NCI-H748 (cell line): ENCODE results near the gene CCDC102B.
"Not testable (repeated sequence)": the region's sequence is repeated elsewhere in the genome, so short reads cannot be mapped to it uniquely, and the experiment has no call there.

Experiments
- DNase-seq: peaks from one replicate; lab custom pipeline; 2025; ENCODE audit not compliant: unreplicated experiment; lab: John Stamatoyannopoulos, UW

CCDC102B gene

GRCh38 chr18:68965817-68966216 is 167.9 kb downstream of the CCDC102B start:
- DNase-seq = no peak

DNA sequence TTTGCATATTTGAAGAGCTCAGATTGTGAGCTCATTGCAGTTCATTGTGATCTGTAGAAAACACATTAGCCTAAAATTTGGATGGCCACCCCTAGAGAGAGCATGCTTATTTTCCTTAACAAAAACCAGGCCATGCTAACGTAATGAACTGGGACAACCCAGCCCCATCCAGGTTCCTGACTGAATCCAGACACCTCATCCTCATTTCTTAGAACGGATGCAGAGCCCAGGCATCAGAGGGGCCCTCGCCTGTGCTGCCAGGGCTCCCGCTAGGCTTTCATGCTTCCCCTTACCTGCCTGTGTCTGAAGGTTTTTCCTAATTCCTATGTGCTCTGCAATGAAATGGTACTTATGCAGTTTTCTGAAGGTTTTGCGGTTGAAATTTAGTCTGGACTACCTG is 171.1 kb downstream of the CCDC102B start:
- DNase-seq = no peak

GRCh38 chr18:68972176-68972575 is 174.3 kb downstream of the CCDC102B start:
- no peak for DNase-seq

DNA sequence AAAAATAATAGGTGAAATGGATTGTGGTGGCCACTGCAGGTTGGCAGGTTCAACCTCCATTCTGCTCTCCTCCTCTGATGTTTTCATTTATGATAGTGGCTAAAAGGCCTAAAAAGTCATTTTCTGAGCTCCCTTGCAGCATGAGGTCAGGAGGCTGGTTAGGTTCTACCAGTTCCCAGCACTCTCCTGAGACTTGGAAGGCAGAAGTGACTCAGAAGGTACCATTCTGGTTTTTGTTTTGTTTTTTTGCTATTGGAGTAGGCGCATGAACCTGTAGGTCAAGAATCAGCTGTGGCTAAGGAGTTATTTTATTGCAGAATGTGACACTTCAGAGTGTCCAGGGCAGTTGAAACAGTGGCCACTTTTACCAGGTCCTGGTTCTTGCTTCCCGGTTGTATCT is 181.9 kb downstream of the CCDC102B start:
- DNase-seq = no peak

DNA sequence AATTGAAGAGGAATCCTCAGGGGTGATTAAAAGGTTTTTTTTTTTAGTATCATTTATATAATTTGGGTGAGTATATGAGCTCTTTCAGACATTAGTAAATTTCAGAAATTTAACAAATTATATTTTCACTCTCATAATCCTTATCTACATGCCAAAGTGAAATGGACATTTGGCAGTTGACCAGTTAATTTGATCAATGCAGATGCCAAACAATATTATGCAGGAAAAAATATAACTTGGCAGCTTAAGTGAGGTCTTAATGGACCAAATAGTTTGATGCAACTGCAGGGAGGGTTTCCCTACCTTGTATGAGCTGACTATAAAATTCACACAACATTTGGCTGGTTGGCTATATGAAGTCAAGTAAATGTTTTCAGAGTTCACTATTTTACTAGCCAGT is 185.2 kb downstream of the CCDC102B start:
- DNase-seq = no peak

GRCh38 chr18:68984342-68984741 is 186.5 kb downstream of the CCDC102B start:
- DNase-seq = no peak

DNA sequence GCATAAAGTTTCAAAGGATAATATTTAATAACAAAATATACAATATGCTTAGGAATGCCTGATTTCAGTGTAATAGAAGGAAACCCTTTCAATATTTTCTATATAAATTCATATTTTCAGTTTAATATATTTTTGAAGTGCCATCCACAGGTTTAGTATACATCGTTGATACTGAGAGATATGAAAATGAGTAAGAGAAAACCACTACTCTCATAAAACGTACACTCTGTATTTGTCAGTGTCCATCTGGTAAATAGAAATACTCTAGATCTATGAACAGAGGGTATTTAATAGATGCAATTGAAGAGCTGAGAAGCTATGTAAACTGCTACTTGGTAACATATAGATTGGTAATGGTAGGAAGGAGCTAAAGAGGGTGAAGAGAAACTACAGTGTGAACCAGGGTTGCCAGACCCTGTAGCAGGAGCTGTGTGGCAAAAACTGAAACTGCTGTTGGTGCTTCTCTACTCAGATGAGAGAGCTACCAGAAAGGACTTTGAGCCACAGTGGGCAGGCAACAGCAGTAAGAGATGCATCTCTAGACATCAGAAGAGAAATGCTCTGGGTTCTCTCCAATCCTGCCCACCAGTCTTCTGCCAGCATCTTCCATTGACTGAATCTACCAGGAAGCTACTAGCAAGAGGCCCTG is 187.4 kb downstream of the CCDC102B start:
- no peak for DNase-seq

GRCh38 chr18:68991286-68991685 is 193.4 kb downstream of the CCDC102B start:
- DNase-seq = no peak

GRCh38 chr18:68992719-68993482 is 195.0 kb downstream of the CCDC102B start:
- no peak for DNase-seq

DNA sequence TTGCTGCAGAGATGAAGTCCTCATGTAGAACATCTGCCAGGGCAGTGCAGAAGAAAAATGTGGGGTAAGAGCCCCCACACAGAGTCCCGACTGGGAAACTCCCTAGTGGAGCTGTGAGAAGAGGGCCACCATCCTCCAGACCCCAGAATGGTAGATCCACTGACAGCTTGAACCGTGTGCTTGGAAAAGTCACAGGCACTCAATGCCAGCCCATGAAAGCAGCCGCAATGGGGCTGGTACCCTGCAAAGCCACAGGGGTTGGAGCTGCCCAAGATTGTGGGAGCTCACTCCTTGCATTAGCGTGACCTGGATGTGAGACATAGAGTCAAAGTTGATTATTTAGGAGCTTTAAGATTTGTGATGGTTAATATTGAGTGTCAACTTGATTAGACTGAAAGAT is 197.8 kb downstream of the CCDC102B start:
- DNase-seq = no peak

- no peak for DNase-seq
These were observed 200.0 kb downstream of the CCDC102B start for GRCh38 chr18:68997845-68998244.

- no peak for DNase-seq
These were observed 202.5 kb downstream of the CCDC102B start for GRCh38 chr18:69000366-69000765.

DNA sequence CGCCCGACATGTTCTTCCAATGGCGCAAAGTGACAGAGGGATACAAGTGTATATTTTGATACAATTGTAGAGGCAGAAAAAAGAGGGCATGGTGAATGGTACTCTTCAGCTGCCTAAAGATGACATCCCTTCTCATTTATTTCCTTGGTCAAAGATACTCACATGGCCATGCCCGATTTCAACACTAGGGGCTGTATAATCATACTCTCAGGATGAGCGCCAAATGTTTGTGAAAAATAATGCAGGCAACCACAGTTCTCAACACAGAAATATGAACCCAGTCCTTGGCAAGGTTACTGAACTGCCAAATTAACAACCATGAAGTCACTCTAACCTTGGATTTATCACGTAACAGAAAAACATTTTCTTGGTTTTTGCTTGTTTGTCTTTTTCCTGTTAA is 204.4 kb downstream of the CCDC102B start:
- no peak for DNase-seq

GRCh38 chr18:69006212-69006611 is 208.3 kb downstream of the CCDC102B start:
- DNase-seq = not testable (repeated sequence)

DNA sequence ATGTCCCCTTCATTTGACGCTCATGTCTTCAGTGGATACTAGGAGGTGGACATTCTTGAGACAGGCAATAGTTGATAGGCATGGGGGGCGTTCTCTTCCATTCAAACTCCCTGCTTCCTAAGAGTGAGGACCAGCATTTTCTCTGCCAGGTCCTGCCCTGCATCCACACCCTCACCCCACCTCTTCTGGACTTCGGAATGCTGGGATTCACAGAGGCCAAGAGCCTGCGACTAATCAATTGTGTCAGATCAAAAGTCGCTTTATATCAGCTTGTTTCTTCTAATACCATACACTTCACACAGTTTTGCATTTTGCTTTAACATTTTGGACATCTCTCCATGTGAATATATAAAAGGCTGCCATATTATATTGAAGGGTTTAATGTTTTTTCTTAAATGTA is 210.7 kb downstream of the CCDC102B start:
- no peak for DNase-seq

DNA sequence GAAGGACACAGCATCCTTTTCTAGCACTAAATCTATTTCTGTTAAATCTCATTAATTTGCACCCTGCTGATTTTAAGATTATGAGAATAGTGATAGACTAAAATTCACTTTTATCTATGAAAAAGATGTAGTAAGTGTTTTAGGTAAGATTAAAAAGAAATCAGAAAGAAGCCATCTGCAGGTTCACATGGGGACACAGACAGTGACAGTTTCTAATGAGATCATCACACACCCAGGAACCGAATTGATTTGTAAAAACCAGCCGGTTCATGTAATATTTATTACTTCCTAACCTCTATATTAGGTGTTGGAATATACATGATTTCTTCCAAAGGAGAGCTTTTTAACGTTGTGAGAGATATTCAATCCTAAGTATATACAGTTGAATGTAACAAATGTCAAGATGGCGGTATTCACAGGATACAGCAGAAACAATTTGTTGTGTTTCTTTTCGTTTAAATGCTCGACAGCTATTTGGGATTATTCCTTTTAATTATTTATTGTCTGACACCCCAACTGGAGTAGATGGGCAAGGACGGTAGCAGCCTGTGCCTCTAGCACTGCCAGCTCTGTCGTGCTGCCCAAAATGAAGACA is 223.4 kb downstream of the CCDC102B start:
- no peak for DNase-seq

DNA sequence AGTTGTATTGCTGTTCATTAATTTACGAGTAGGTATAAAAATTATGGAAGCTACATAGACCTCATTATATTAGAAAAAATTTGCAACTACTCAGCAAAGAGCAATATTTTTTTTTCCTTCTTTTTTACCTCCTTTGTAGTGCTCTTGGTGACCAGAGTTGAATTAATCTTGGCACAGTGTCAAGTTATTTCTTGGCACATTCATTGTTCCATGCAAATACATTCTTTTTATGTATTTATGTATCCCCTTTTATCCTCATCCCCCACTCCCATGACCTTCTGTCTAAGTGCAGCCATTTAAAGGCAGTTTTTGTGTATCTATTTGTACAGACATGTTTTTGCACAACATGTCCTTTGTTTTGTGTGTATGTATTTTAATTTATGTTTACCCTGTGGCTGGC is 224.5 kb downstream of the CCDC102B start:
- peak; percentile 66 for DNase-seq

DNA sequence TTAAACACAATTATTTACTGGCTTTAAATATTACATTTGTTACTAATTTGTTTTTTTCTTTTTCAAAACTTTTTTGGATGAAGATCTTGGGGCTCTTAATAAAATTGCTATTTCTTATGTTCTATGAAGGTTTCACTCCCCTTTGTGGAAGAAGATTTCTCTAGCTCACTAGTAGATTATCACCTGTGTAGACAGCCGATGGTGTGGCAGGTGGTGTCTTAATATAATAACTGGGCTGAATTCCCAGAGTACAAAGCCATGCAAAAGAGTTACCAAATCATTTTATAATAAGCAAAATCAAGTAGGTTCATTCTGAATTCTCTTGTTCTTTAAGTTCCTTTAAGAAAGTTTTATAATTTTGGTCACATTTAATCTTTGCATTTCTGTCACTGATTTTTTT is 233.7 kb downstream of the CCDC102B start:
- DNase-seq = no peak

DNA sequence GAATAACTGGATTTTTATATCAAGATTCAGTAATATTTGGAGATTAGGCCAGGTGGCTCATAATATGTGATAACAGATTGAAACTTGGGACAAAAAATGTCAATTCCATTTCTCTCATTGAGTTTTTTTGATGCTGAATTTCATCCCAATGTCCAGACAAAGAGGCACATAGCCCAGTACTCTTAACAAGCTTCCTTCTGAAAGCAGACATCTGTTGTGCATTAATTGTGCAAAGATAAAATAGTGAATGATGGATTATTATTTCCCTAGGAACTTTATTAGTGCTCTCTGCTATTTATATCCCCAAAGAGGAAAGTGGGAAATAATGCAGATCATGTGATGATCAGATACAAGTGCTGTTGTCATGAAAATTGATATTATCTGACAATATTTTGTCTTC is 234.1 kb downstream of the CCDC102B start:
- no peak for DNase-seq

DNA sequence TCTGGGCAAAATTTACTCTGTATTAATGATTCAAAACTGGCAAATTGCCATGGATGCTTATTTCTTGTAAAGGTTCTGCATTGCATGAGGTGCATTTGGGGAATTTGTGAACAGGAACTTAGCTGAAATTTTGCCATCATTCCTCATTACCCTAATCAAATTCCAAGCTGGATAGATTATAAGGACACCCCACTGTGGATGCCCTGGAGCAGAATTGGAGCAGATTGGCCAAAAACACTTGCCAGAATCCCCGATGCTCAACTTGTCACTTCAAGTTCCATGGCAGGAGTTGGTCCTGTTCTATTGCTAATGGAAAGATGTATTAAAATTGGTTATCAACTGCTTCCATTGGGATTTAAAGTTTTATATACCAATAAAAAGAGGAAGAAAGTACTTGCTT is 237.9 kb downstream of the CCDC102B start:
- DNase-seq = no peak

DNA sequence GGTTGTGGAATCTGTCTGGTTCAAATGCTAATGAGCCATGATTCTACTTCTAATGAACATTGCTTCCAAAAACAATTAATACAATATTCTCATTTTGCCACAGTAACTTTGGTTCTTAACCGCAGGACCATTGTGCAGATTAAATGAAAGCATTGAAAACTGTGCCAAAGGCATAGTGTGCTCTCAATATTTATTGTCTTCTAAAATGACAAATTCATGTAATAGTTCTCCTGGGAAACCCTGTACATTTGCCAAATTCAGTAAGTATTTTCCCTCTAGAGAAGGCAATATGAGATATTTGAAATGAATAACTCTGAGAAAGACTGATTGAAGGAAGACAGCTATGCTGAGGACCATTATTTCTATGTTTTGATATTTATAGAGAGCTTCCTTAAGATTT is 246.3 kb downstream of the CCDC102B start:
- no peak for DNase-seq

DNA sequence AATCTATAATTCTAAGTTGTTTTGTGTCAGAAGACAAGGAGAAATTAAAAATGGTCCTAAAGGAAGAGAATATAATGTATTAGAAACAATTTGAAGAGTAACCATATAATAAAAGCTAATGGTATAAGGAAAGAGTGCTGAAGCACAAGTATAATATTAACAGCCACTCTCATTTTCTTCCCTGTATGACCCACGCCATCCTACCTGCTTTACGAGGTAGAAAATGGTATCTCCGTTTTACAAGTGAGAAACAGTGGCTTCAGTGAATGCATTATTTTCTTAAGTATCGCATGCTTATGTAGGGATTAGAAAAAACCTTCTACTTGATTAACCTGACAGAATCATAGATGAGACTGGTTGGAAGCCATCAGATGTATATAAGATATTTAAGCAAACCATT is 266.2 kb downstream of the CCDC102B start:
- DNase-seq = no peak
